C4-2B (cell line): ENCODE results near the gene TSPAN14.

Experiments
- ZFX ChIP-seq: fragments of 450-650 bp; IDR thresholded peaks from 2 replicates; pipeline ENCODE4 v1.6.1; 2017
- TF ChIP-seq, protein P1 (sequence below): fragments of 450-650 bp; conservative IDR thresholded peaks from 2 replicates; pipeline ENCODE4 v1.5.1; 2017; ENCODE audit warnings: mild to moderate bottlenecking

DNA sequence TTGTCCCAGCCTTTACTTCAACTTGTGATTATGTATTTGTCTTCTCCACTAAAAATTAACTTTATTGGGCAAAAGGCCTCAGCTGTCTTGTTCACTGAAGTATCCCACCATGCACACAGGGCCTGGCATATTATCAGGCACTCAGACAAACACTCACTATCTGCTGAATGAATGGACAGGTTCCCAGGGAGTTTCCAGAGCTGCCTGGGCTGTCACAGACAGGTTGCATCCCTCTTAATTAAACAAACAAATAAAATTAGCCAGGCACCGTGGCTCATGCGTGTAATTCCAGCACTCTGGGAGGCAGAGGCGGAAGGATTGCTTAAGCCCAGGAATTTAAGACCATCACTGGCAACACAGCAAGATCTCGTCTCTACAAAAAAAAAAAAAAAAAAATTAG is 1.5 kb upstream of the TSPAN14 start:
- TF ChIP-seq, protein P1, sequence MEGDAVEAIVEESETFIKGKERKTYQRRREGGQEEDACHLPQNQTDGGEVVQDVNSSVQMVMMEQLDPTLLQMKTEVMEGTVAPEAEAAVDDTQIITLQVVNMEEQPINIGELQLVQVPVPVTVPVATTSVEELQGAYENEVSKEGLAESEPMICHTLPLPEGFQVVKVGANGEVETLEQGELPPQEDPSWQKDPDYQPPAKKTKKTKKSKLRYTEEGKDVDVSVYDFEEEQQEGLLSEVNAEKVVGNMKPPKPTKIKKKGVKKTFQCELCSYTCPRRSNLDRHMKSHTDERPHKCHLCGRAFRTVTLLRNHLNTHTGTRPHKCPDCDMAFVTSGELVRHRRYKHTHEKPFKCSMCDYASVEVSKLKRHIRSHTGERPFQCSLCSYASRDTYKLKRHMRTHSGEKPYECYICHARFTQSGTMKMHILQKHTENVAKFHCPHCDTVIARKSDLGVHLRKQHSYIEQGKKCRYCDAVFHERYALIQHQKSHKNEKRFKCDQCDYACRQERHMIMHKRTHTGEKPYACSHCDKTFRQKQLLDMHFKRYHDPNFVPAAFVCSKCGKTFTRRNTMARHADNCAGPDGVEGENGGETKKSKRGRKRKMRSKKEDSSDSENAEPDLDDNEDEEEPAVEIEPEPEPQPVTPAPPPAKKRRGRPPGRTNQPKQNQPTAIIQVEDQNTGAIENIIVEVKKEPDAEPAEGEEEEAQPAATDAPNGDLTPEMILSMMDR: no peak
- TF ChIP-seq ZFX: no peak
